ENCODE data around the gene ALAD. TPM values are rescaled to one million over a fixed set of nuclear protein-coding genes. Genes with fewer than 3 reads are reported as not detected.

Gene ALAD
- total and polyA plus RNA-seq, 2 of the 13 experiments (the other 11 are each of a cell fraction or from before 2014, with no cell fraction given) = 21.8 to 30.1 TPM

DNA sequence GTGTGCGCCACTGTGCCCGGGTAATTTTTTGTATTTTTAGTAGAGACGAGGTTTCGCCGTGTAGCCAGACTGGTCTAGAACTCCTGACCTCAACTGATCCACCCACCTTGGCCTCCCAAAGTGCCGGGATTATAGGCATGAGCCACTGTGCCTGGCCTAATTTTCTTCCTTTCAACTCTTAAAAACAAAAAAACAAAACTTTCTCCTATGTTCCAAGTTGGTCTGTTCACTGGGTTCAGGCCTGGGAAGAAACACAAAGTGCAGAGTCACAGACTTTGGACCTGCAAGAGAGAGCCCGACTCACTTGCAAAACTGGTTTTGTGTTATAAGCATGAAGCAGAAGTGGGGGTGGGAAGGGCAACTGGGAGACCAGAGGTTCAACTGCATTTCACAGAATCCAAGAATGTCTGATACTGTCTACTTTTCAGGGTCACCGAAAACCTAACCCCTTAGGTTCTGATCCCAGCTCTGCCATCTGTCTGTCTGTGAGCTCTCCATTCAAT is 19.1 kb downstream of the ALAD start (continued):
- TF ChIP-seq, protein P1, sequence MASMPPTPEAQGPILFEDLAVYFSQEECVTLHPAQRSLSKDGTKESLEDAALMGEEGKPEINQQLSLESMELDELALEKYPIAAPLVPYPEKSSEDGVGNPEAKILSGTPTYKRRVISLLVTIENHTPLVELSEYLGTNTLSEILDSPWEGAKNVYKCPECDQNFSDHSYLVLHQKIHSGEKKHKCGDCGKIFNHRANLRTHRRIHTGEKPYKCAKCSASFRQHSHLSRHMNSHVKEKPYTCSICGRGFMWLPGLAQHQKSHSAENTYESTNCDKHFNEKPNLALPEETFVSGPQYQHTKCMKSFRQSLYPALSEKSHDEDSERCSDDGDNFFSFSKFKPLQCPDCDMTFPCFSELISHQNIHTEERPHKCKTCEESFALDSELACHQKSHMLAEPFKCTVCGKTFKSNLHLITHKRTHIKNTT (CRISPR knock-in tag; IDR thresholded peaks at IDR 0.05) = no peak
- TF ChIP-seq, protein P2, sequence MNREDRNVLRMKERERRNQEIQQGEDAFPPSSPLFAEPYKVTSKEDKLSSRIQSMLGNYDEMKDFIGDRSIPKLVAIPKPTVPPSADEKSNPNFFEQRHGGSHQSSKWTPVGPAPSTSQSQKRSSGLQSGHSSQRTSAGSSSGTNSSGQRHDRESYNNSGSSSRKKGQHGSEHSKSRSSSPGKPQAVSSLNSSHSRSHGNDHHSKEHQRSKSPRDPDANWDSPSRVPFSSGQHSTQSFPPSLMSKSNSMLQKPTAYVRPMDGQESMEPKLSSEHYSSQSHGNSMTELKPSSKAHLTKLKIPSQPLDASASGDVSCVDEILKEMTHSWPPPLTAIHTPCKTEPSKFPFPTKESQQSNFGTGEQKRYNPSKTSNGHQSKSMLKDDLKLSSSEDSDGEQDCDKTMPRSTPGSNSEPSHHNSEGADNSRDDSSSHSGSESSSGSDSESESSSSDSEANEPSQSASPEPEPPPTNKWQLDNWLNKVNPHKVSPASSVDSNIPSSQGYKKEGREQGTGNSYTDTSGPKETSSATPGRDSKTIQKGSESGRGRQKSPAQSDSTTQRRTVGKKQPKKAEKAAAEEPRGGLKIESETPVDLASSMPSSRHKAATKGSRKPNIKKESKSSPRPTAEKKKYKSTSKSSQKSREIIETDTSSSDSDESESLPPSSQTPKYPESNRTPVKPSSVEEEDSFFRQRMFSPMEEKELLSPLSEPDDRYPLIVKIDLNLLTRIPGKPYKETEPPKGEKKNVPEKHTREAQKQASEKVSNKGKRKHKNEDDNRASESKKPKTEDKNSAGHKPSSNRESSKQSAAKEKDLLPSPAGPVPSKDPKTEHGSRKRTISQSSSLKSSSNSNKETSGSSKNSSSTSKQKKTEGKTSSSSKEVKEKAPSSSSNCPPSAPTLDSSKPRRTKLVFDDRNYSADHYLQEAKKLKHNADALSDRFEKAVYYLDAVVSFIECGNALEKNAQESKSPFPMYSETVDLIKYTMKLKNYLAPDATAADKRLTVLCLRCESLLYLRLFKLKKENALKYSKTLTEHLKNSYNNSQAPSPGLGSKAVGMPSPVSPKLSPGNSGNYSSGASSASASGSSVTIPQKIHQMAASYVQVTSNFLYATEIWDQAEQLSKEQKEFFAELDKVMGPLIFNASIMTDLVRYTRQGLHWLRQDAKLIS (CRISPR knock-in tag; IDR thresholded peaks at IDR 0.05) = no peak
- TF ChIP-seq ATF7 (IDR thresholded peaks at IDR 0.05) = no peak
- TF ChIP-seq ATF7 (CRISPR knock-in tag; IDR thresholded peaks at IDR 0.05) = no peak
- no peak for TF ChIP-seq SMAD1 (CRISPR knock-in tag; IDR thresholded peaks at IDR 0.05; ENCODE audit: borderline replicate concordance, low read depth)
- TF ChIP-seq TBL1XR1 (IDR thresholded peaks at IDR 0.05; ENCODE audit: borderline replicate concordance, low read length, partially characterized antibody) = no peak
- no peak for TF ChIP-seq REXO4 (CRISPR knock-in tag; IDR thresholded peaks at IDR 0.05; ENCODE audit: borderline replicate concordance)
- TF ChIP-seq HNRNPLL (IDR thresholded peaks at IDR 0.05; ENCODE audit: low read depth, low read length, poor library complexity, severe bottlenecking) = no peak
- 0 out of 2 replicates have a peak, but pooled peaks have one; percentile 27 for TF ChIP-seq KDM3A (CRISPR knock-in tag; IDR thresholded peaks at IDR 0.05; ENCODE audit: low read depth)
- TF ChIP-seq, protein P3, sequence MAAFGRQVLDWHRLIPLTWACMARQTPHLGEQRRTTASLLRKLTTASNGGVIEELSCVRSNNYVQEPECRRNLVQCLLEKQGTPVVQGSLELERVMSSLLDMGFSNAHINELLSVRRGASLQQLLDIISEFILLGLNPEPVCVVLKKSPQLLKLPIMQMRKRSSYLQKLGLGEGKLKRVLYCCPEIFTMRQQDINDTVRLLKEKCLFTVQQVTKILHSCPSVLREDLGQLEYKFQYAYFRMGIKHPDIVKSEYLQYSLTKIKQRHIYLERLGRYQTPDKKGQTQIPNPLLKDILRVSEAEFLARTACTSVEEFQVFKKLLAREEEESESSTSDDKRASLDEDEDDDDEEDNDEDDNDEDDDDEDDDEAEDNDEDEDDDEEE (CRISPR knock-in tag; IDR thresholded peaks at IDR 0.05) = no peak
- TF ChIP-seq HOXA3 (CRISPR knock-in tag; IDR thresholded peaks at IDR 0.05) = peak; percentile 72; the same call in 1 of the 2 replicates
- no peak for TF ChIP-seq ZFP36L1 (CRISPR knock-in tag; IDR thresholded peaks at IDR 0.05)
- TF ChIP-seq REPIN1 (CRISPR knock-in tag; IDR thresholded peaks at IDR 0.05; ENCODE audit: borderline replicate concordance, low read depth) = peak; percentile 68; the same call in 1 of the 2 replicates
- TF ChIP-seq PLRG1 (conservative IDR thresholded peaks at IDR 0.05) = no peak
- TF ChIP-seq NR2C2 (CRISPR knock-in tag; IDR thresholded peaks at IDR 0.05; ENCODE audit: borderline replicate concordance) = peak; percentile 45; the same call in 1 of the 2 replicates
- TF ChIP-seq ZNF333 (CRISPR knock-in tag; IDR thresholded peaks at IDR 0.05; ENCODE audit: borderline replicate concordance) = no peak
- TF ChIP-seq KDM4B (CRISPR knock-in tag; IDR thresholded peaks at IDR 0.05) = 0 out of 2 replicates have a peak, but pooled peaks have one; percentile 21
- 0 out of 2 replicates have a peak, but pooled peaks have one; percentile 60 for TF ChIP-seq MEIS2 (CRISPR knock-in tag; IDR thresholded peaks at IDR 0.05)
- TF ChIP-seq SPEN (CRISPR knock-in tag; IDR thresholded peaks at IDR 0.05; ENCODE audit: low read depth) = peak; percentile 86; the same call in 1 of the 2 replicates
- no peak for TF ChIP-seq ELF4 (CRISPR knock-in tag; IDR thresholded peaks at IDR 0.05; ENCODE audit: borderline replicate concordance)
- TF ChIP-seq ZNF331 (CRISPR knock-in tag; IDR thresholded peaks at IDR 0.05) = peak; percentile 93

All from HepG2 (cell line).